Fibroblast of lung (primary cell): Measurements from ENCODE around the gene PNPO. TPM values are rescaled to one million over a fixed set of nuclear protein-coding genes. Genes with fewer than 3 reads are reported as not detected.

Experiments used
- DNase-seq, 2 donors: peaks; one replicate each; pipeline versions ENCODE4 v3.0.0 to v3.0.0-alpha.2; 2010; ENCODE audit warnings: low read depth in 2 of 2
- H2AFZ ChIP-seq: 2 replicates; pipeline ENCODE4 v1.5.1; 2012; ENCODE audit warnings: low read length, control low read depth, inconsistent platforms
- H3K27ac ChIP-seq: 2 replicates; pipeline ENCODE4 v1.5.1; 2011; ENCODE audit warnings: low read length, control low read depth; ENCODE audit not compliant: insufficient read depth
- H3K27me3 ChIP-seq: 2 replicates; pipeline ENCODE4 v1.5.1; 2011; ENCODE audit warnings: mild to moderate bottlenecking, low read length; ENCODE audit not compliant: control insufficient read depth, insufficient read depth
- H3K36me3 ChIP-seq: 2 replicates; pipeline ENCODE4 v1.5.1; 2011; ENCODE audit warnings: low read length; ENCODE audit not compliant: control insufficient read depth, insufficient read depth
- H3K4me1 ChIP-seq: 2 replicates; pipeline ENCODE4 v1.5.1; 2011; ENCODE audit warnings: low read length; ENCODE audit not compliant: control insufficient read depth, insufficient read depth; ENCODE audit errors: extremely low read depth
- H3K4me2 ChIP-seq: 2 replicates; pipeline ENCODE4 v1.5.1; 2011; ENCODE audit warnings: low read length, control low read depth; ENCODE audit not compliant: insufficient read depth; ENCODE audit errors: extremely low read depth
- H3K4me3 ChIP-seq, 4 experiments: fragments of 200-600 bp in 1 of 4; sonication (generic) in 1 of 4; replicated peaks in 1 of 4; 2 replicates each; pipeline ENCODE4 v1.5.1; 2011 to 2016; ENCODE audit warnings: low read length in 4 of 4, low read depth in 3 of 4, mild to moderate bottlenecking in 3 of 4, control low read depth in 2 of 4, inconsistent platforms in 1 of 4, mixed read lengths in 1 of 4; ENCODE audit not compliant: insufficient read depth in 1 of 4; ENCODE audit errors: control extremely low read depth in 1 of 4
- H3K79me2 ChIP-seq: 2 replicates; pipeline ENCODE4 v1.5.1; 2012; ENCODE audit warnings: mild to moderate bottlenecking, low read length, inconsistent platforms; ENCODE audit not compliant: control insufficient read depth, insufficient read depth
- H3K9ac ChIP-seq: 2 replicates; pipeline ENCODE4 v1.5.1; 2011; ENCODE audit warnings: mild to moderate bottlenecking, low read length, control low read depth; ENCODE audit not compliant: insufficient read depth
- H3K9me3 ChIP-seq: 2 replicates; pipeline ENCODE4 v1.5.1; 2012; ENCODE audit warnings: low read depth, low read length; ENCODE audit not compliant: control insufficient read depth, insufficient read depth
- H4K20me1 ChIP-seq: 2 replicates; pipeline ENCODE4 v1.5.1; 2011; ENCODE audit warnings: low read length; ENCODE audit not compliant: control insufficient read depth, insufficient read depth; ENCODE audit errors: extremely low read depth
- EZH2 ChIP-seq: IDR thresholded peaks from 2 replicates; pipeline ENCODE4 v1.5.1; 2012; ENCODE audit warnings: low read length, control low read depth, mild to moderate bottlenecking; ENCODE audit errors: missing control alignments
- polyA plus RNA-seq, 2 donors: library from polyadenylated mRNA; depleted of rRNA in 1 of 2; stranded (reverse) in 1 of 2; unstranded in 1 of 2; fragments of >200 nt; gene quantifications; 2 replicates each; pipeline ENCODE4 v1.2.1, GENCODE V29; 2011 to 2012; ENCODE audit warnings: missing spikeins in 1 of 2
- total RNA-seq: library from RNA; depleted of rRNA; stranded (reverse); fragments of >200 nt; gene quantifications from 2 replicates; pipeline ENCODE4 v1.2.1, GENCODE V29; 2014
- TF ChIP-seq, protein P1 (sequence below), 2 donors: IDR thresholded peaks in 1 of 2; conservative IDR thresholded peaks in 1 of 2; 1 replicate in 1 of 2; 2 replicates in 1 of 2; pipeline ENCODE4 v1.5.1; 2011 to 2012; ENCODE audit warnings: low read length in 2 of 2, control low read depth in 1 of 2, inconsistent platforms in 1 of 2, low read depth in 1 of 2, mild to moderate bottlenecking in 1 of 2

PNPO gene
- total and polyA plus RNA-seq, 2 donors (not counting 1 experiment from before 2014, with no cell fraction given) = 25.7 to 26.6 TPM

DNA sequence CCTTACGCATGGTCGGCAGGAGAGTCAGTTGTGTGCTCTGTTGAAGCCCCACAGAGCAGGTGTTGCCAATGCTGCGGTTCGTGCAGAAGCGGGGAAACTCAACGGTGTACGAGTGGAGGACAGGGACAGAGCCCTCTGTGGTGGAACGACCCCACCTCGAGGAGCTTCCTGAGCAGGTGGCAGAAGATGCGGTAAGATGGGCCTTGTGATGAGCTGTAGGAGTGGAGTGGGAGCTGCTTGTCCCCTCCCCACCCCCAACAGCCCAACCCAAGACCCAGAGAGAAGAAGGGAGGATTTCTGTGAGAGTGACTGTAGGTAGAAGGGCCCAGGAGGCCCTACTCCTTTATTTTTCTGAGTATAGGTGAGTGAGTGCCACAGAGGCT, 34.4 kb downstream of the PNPO start:
- H3K36me3 ChIP-seq = peaks cover 25% of the 10 kb centered on the region
- no peak overlapping the region for H3K4me2 ChIP-seq
- no peaks in the 10 kb centered on the region for H3K9me3 ChIP-seq
- no peaks in the 10 kb centered on the region for H4K20me1 ChIP-seq
- H3K9ac ChIP-seq = no peak overlapping the region
- H3K4me1 ChIP-seq = peaks cover 6% of the 10 kb centered on the region
- TF ChIP-seq, protein P1, sequence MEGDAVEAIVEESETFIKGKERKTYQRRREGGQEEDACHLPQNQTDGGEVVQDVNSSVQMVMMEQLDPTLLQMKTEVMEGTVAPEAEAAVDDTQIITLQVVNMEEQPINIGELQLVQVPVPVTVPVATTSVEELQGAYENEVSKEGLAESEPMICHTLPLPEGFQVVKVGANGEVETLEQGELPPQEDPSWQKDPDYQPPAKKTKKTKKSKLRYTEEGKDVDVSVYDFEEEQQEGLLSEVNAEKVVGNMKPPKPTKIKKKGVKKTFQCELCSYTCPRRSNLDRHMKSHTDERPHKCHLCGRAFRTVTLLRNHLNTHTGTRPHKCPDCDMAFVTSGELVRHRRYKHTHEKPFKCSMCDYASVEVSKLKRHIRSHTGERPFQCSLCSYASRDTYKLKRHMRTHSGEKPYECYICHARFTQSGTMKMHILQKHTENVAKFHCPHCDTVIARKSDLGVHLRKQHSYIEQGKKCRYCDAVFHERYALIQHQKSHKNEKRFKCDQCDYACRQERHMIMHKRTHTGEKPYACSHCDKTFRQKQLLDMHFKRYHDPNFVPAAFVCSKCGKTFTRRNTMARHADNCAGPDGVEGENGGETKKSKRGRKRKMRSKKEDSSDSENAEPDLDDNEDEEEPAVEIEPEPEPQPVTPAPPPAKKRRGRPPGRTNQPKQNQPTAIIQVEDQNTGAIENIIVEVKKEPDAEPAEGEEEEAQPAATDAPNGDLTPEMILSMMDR (conservative IDR thresholded peaks at IDR 0.05 in 1 of 2, IDR thresholded peaks at IDR 0.05 in 1 of 2; ENCODE audit: low read depth in 1 of 2, low read length in 2 of 2) = no peak
- TF ChIP-seq EZH2 = no peak
- H2AFZ ChIP-seq = no peak overlapping the region
- H3K27ac ChIP-seq = no peak overlapping the region
- H3K4me3 ChIP-seq = no peak overlapping the region
- no peaks in the 10 kb centered on the region for H3K27me3 ChIP-seq
- no peak for DNase-seq
- H3K79me2 ChIP-seq = peaks cover 13% of the 10 kb centered on the region

DNA sequence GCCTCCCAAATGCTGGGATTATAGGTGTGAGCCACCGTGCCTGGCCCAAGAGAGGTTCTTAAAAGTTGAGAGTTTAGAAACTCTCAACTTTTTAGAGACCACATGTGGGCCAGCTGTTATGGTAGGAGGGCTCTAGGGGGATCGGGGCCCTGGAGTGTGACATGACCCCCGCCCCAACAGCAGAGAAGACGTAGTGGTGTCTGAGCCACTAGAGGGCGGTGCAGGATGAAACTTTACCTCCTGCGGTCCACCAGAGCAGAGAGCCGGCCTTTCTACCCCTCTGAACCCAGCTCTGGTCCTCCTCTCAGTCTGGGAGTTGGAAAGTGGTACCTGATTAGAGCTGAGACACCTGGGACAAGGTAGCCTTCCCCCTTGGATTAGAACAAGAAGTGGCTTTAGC, 37.0 kb downstream of the PNPO start:
- H2AFZ ChIP-seq = no peak overlapping the region
- H3K79me2 ChIP-seq = no peaks in the 10 kb centered on the region
- DNase-seq = peak; percentile 34 to 64
- no peaks in the 10 kb centered on the region for H3K4me1 ChIP-seq
- H3K4me3 ChIP-seq = no peak overlapping the region
- no peaks in the 10 kb centered on the region for H3K27me3 ChIP-seq
- no peaks in the 10 kb centered on the region for H3K9me3 ChIP-seq
- TF ChIP-seq, protein P1 (conservative IDR thresholded peaks at IDR 0.05 in 1 of 2, IDR thresholded peaks at IDR 0.05 in 1 of 2; ENCODE audit: low read depth in 1 of 2, low read length in 2 of 2) = peak; percentile 75
- TF ChIP-seq EZH2 = no peak
- H4K20me1 ChIP-seq = no peaks in the 10 kb centered on the region
- no peak overlapping the region for H3K27ac ChIP-seq
- no peak overlapping the region for H3K9ac ChIP-seq
- H3K4me2 ChIP-seq = no peak overlapping the region
- peaks cover 27% of the 10 kb centered on the region for H3K36me3 ChIP-seq

DNA sequence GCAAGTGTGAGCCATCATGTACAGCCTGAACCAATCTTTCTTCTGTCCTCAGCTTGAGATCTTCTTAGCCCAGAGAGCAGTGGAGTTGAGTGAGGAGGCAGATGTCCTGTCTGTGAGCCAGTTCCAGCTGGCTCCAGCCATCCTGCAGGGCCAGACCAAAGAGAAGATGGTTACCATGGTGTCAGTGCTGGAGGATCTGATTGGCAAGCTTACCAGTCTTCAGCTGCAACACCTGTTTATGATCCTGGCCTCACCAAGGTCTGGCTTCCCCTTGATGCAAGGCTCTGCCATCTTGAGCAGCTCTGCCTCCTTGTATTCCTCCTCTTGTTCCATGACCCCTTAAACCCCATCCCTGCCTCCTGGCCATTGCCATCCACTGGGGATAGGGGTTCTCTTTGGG, 39.2 kb downstream of the PNPO start:
- H3K4me1 ChIP-seq = no peaks in the 10 kb centered on the region
- no peaks in the 10 kb centered on the region for H3K27me3 ChIP-seq
- no peak overlapping the region for H3K4me2 ChIP-seq
- no peak overlapping the region for H2AFZ ChIP-seq
- no peaks in the 10 kb centered on the region for H3K79me2 ChIP-seq
- H3K36me3 ChIP-seq = peaks cover 22% of the 10 kb centered on the region
- no peaks in the 10 kb centered on the region for H4K20me1 ChIP-seq
- H3K9ac ChIP-seq = no peak overlapping the region
- no peak for DNase-seq
- no peak overlapping the region for H3K4me3 ChIP-seq
- no peak overlapping the region for H3K27ac ChIP-seq
- no peak for TF ChIP-seq EZH2
- TF ChIP-seq, protein P1 (conservative IDR thresholded peaks at IDR 0.05 in 1 of 2, IDR thresholded peaks at IDR 0.05 in 1 of 2; ENCODE audit: low read depth in 1 of 2, low read length in 2 of 2) = no peak
- H3K9me3 ChIP-seq = no peaks in the 10 kb centered on the region
